Stomach (tissue), 9 donors: ENCODE measurements around the gene DGCR8. TPM values are rescaled to one million over a fixed set of nuclear protein-coding genes. Genes with fewer than 3 reads are reported as not detected.
"Not testable (repeated sequence)": the region's sequence is repeated elsewhere in the genome, so short reads cannot be mapped to it uniquely, and the experiment has no call there.

Experiments used
- DNase-seq, 2 donors: peaks; one replicate each; pipeline versions ENCODE4 v3.0.0 to v3.0.0-alpha.2; 2013 to 2019
- H3K27ac ChIP-seq, 5 donors: fragments of 200-600 bp in 4 of 5; sonication (generic) in 4 of 5; one replicate each; pipeline ENCODE4 v1.5.1; 2013 to 2019; ENCODE audit warnings: mild to moderate bottlenecking in 1 of 5, moderate library complexity in 1 of 5
- H3K27me3 ChIP-seq, 3 donors: fragments of 200-600 bp; sonication (generic); one replicate each; pipeline ENCODE4 v1.5.1; 2017 to 2019; ENCODE audit warnings: mixed run types in 1 of 3
- H3K36me3 ChIP-seq, 4 donors: fragments of 200-600 bp; sonication (generic); 1 replicate in 3 of 4; 2 replicates in 1 of 4; pipeline ENCODE4 v1.5.1; 2016 to 2019
- H3K4me1 ChIP-seq, 4 donors: fragments of 200-600 bp; sonication (generic); one replicate each; pipeline ENCODE4 v1.5.1; 2016 to 2019
- H3K4me3 ChIP-seq, 4 donors: fragments of 200-600 bp; sonication (generic) in 3 of 4; one replicate each; pipeline ENCODE4 v1.5.1; 2016 to 2019; ENCODE audit warnings: mild to moderate bottlenecking in 1 of 4
- H3K9me3 ChIP-seq, 4 donors: fragments of 200-600 bp; sonication (generic); one replicate each; pipeline ENCODE4 v1.5.1; 2016 to 2019
- CTCF ChIP-seq, 7 experiments: fragments of 450-650 bp in 4 of 7; fragments of 200-600 bp in 3 of 7; sonication (generic) in 3 of 7; IDR thresholded peaks; one replicate each; pipeline ENCODE4 v1.5.1; 2016 to 2019; ENCODE audit warnings: antibody characterized with exemption in 7 of 7, control low read depth in 2 of 7, mild to moderate bottlenecking in 1 of 7
- EP300 ChIP-seq: sonication (generic); formaldehyde crosslinking; IDR thresholded peaks from one replicate; pipeline ENCODE4 v1.6.1; 2017; ENCODE audit warnings: antibody characterized with exemption
- POLR2A ChIP-seq, 4 donors: fragments of 450-650 bp; IDR thresholded peaks; one replicate each; pipeline ENCODE4 v1.6.1; 2016; ENCODE audit warnings: antibody characterized with exemption in 4 of 4, control low read depth in 2 of 4, mild to moderate bottlenecking in 1 of 4, moderate library complexity in 1 of 4
- POLR2AphosphoS5 ChIP-seq, 3 donors: sonication (generic); formaldehyde crosslinking; IDR thresholded peaks; one replicate each; pipeline ENCODE4 v1.6.1; 2016; ENCODE audit warnings: antibody characterized with exemption in 3 of 3
- WGBS, 5 donors: extraction: QIAGEN DNeasy Blood & Tissue Kit in 3 of 5; methylation state at CpG; one replicate each; pipeline versions ENCODE4 v1.1.5 to v1.1.7; 2013 to 2018; 5-methylcytosine and 5-hydroxymethylcytosine counted together
- intact Hi-C: fragments of 100-400 bp; cut with DNase I; formaldehyde crosslinking; loops from one replicate; pipeline ENCODE4 v1.15.1; 2023; ENCODE audit warnings: low total_unique reads
- polyA plus RNA-seq, 3 donors: library from polyadenylated mRNA; stranded (reverse); fragments of 200-250 nt; gene quantifications; one replicate each; pipeline ENCODE4 v1.2.3, GENCODE V29; 2013
- small RNA-seq, 4 donors: library from RNA; depleted of rRNA; stranded (forward); fragments of <200 nt; gene quantifications; one replicate each; pipeline ENCODE3, GENCODE V24; 2016
- total RNA-seq, 5 donors: library from RNA; depleted of rRNA; stranded (reverse); fragments of >200 nt; gene quantifications; one replicate each; pipeline versions ENCODE4 v1.1.0 to v1.2.3, GENCODE V29; 2014 to 2016
- donor health status: healthy with polysubstance abuse.
- donor health status: Bipolar disorder and iron deficiency.
- donor health status: healthy.

Gene DGCR8
- total and polyA plus RNA-seq, 8 donors: 7.8 to 55.4 (median 30.6) TPM

GRCh38 chr22:20158391-20159036 is 78.5 kb downstream of the DGCR8 start:
- intact Hi-C loops: loop anchor here (5.0 kb wide), 1 partner anchor 129 kb away; no protein-coding TSS in a partner anchor
- TF ChIP-seq POLR2A (IDR thresholded peaks at IDR 0.05): no peak
- TF ChIP-seq EP300: no peak
- no peak for TF ChIP-seq CTCF (IDR thresholded peaks at IDR 0.05)
- no peak for TF ChIP-seq POLR2AphosphoS5 (IDR thresholded peaks at IDR 0.05)
- WGBS, 5 donors: 43 to 77% (median 70%) methylated on average over 7 to 15 of the region's 15 CpGs

GRCh38 chr22:20159076-20159475 is 79.0 kb downstream of the DGCR8 start:
- intact Hi-C loops: loop anchor here (5.0 kb wide), 1 partner anchor 128 kb away; no protein-coding TSS in a partner anchor
- H3K36me3 ChIP-seq: no peaks in the 10 kb centered on the region
- TF ChIP-seq POLR2AphosphoS5 (IDR thresholded peaks at IDR 0.05) (no peak), EP300 (no peak)

More at GRCh38 chr22:20158391-20159036, 78.5 kb downstream of the DGCR8 start:
- DNase-seq: no peak
- Histone ChIP-seq H3K36me3 (no peaks in the 10 kb centered on the region), H3K9me3 (no peaks in the 10 kb centered on the region), H3K4me1 (peaks cover 0 to 5% (median 2%) of the 10 kb centered on the region in 4 donors), H3K27ac (no peak overlapping the region), H3K4me3 (no peak overlapping the region), H3K27me3 (peaks cover 0 to 65% (median 8%) of the 10 kb centered on the region in 3 donors)

GRCh38 chr22:20159531-20159930 is 79.5 kb downstream of the DGCR8 start:
- H3K27me3 ChIP-seq: peaks cover 0 to 57% (median 8%) of the 10 kb centered on the region in 3 donors
- not testable (repeated sequence) for H3K4me3 ChIP-seq, H3K4me1 ChIP-seq, DNase-seq, H3K9me3 ChIP-seq, H3K36me3 ChIP-seq, H3K27ac ChIP-seq
- WGBS, 5 donors: 71 to 93% (median 82%) methylated on average over 5 to 12 of the region's 14 CpGs
- intact Hi-C loops: loop anchor here (5.0 kb wide), 1 partner anchor 128 kb away; no protein-coding TSS in a partner anchor

More at GRCh38 chr22:20159076-20159475, 79.0 kb downstream of the DGCR8 start:
- peaks cover 0 to 61% (median 8%) of the 10 kb centered on the region in 3 donors for H3K27me3 ChIP-seq
- H3K9me3 ChIP-seq: no peaks in the 10 kb centered on the region
- H3K4me1 ChIP-seq: peaks cover 0 to 5% (median 2%) of the 10 kb centered on the region in 4 donors
- no peak overlapping the region for H3K4me3 ChIP-seq
- DNase-seq: peak in 1 of 2 donors; percentile 55
- no peak overlapping the region for H3K27ac ChIP-seq
- 10 to 32% (median 15%) methylated on average over 5 to 9 of the region's 9 CpGs for whole genome bisulfite sequencing, 5 donors

GRCh38 chr22:20160041-20160440 is 80.0 kb downstream of the DGCR8 start:
- H3K9me3 ChIP-seq: no peaks in the 10 kb centered on the region
- 82 to 89% (median 87%) methylated on average over 10 of the region's 10 CpGs for WGBS, 5 donors
- intact Hi-C loops: no loop called here
- no peaks in the 10 kb centered on the region for H3K36me3 ChIP-seq
- no peak for TF ChIP-seq POLR2AphosphoS5 (IDR thresholded peaks at IDR 0.05)
- no peak for TF ChIP-seq POLR2A (IDR thresholded peaks at IDR 0.05)
- TF ChIP-seq CTCF (IDR thresholded peaks at IDR 0.05): no peak
- TF ChIP-seq EP300: no peak
- no peak overlapping the region for H3K27ac ChIP-seq
- H3K4me3 ChIP-seq: no peak overlapping the region
- no peak for DNase-seq
- H3K4me1 ChIP-seq: peaks cover 0 to 5% (median 2%) of the 10 kb centered on the region in 4 donors
- H3K27me3 ChIP-seq: peaks cover 0 to 52% (median 6%) of the 10 kb centered on the region in 3 donors

Small RNAs within 50 kb of the gene (small RNA-seq; reads per million reads assigned to genes)
- gene MIR185: 2.8 to 9.4 (median 6.4) reads per million in 4 donors
- 0 to 0.14 (median 0) reads per million in 4 donors for gene MIR6816
- gene RF00017: 0 reads per million in 4 donors
- 0 reads per million in 4 donors for gene RF00599

Other genes starting within 250 kb of the DGCR8 start
- 1 to 10 TPM in 2 of 5 donors, under 1 TPM in 2, not detected in 1; 0.29 to 4.1 (median 1.7) TPM for gene GNB1L, start 225.4 kb upstream of the DGCR8 start, total RNA-seq
- gene GNB1L, start 225.4 kb upstream of the DGCR8 start, polyA plus RNA-seq: 1 to 10 TPM; 1.8 to 6.8 (median 3.2) TPM
- 10 to 100 TPM in 2 of 5 donors, 1 to 10 TPM in 3; 1.7 to 28.1 (median 8.7) TPM for gene RTL10, start 225.4 kb upstream of the DGCR8 start, total RNA-seq
- 10 to 100 TPM in 1 of 3 donors, 1 to 10 TPM in 2; 5.2 to 12.1 (median 5.8) TPM for gene RTL10, start 225.4 kb upstream of the DGCR8 start, polyA plus RNA-seq
- 100 to 1,000 TPM in 2 of 5 donors, 10 to 100 TPM in 3; 25.1 to 137 (median 87.9) TPM for gene COMT, start 138.5 kb upstream of the DGCR8 start, total RNA-seq
- gene COMT, start 138.5 kb upstream of the DGCR8 start, polyA plus RNA-seq: 100 to 1,000 TPM; 103 to 174 (median 103) TPM
- 10 to 100 TPM in 4 of 5 donors, 1 to 10 TPM in 1; 6.4 to 59.4 (median 25.3) TPM for gene TXNRD2, start 138.4 kb upstream of the DGCR8 start, total RNA-seq
- 10 to 100 TPM; 35.1 to 69.5 (median 57.7) TPM for gene TXNRD2, start 138.4 kb upstream of the DGCR8 start, polyA plus RNA-seq
- 10 to 100 TPM; 11.2 to 51.3 (median 27.8) TPM for gene ARVCF, start 63.4 kb upstream of the DGCR8 start, total RNA-seq
- 10 to 100 TPM in 2 of 3 donors, 1 to 10 TPM in 1; 3.5 to 15.4 (median 10.2) TPM for gene ARVCF, start 63.4 kb upstream of the DGCR8 start, polyA plus RNA-seq
- 10 to 100 TPM; 18.1 to 38.8 (median 27.2) TPM for gene TANGO2, start 59.1 kb upstream of the DGCR8 start, total RNA-seq
- 10 to 100 TPM; 13.8 to 37.7 (median 26.0) TPM for gene TANGO2, start 59.1 kb upstream of the DGCR8 start, polyA plus RNA-seq
- 100 to 1,000 TPM in 3 of 5 donors, 10 to 100 TPM in 2; 23.9 to 200 (median 127) TPM for gene RANBP1, start 35.9 kb downstream of the DGCR8 start, total RNA-seq
- gene RANBP1, start 35.9 kb downstream of the DGCR8 start, polyA plus RNA-seq: 10 to 100 TPM; 72.8 to 93.5 (median 90.3) TPM
- 100 to 1,000 TPM in 1 of 5 donors, 10 to 100 TPM in 4; 30.5 to 143 (median 89.5) TPM for gene TRMT2A, start 37.0 kb downstream of the DGCR8 start, total RNA-seq
- gene TRMT2A, start 37.0 kb downstream of the DGCR8 start, polyA plus RNA-seq: 10 to 100 TPM; 17.9 to 70.3 (median 33.6) TPM
- 100 to 1,000 TPM in 1 of 5 donors, 10 to 100 TPM in 3, 1 to 10 TPM in 1; 4.2 to 228 (median 23.6) TPM for gene ZDHHC8, start 51.6 kb downstream of the DGCR8 start, total RNA-seq
- gene ZDHHC8, start 51.6 kb downstream of the DGCR8 start, polyA plus RNA-seq: 10 to 100 TPM in 1 of 3 donors, 1 to 10 TPM in 2; 3.2 to 22.8 (median 9.7) TPM
- gene CCDC188, start 70.8 kb downstream of the DGCR8 start, total RNA-seq: 10 to 100 TPM in 1 of 5 donors, 1 to 10 TPM in 1, under 1 TPM in 2, not detected in 1; 0.37 to 40.8 (median 2.1) TPM
- gene CCDC188, start 70.8 kb downstream of the DGCR8 start, polyA plus RNA-seq: 1 to 10 TPM in 1 of 3 donors, under 1 TPM in 2; 0.10 to 2.7 (median 0.76) TPM
- gene RTN4R, start 188.1 kb downstream of the DGCR8 start, total RNA-seq: 1 to 10 TPM in 1 of 5 donors, under 1 TPM in 1, not detected in 3; 0.92 to 1.7 TPM
- 1 to 10 TPM; 1.4 to 2.2 (median 2.0) TPM for gene RTN4R, start 188.1 kb downstream of the DGCR8 start, polyA plus RNA-seq
- gene DGCR6L, start 239.8 kb downstream of the DGCR8 start, total RNA-seq: 100 to 1,000 TPM in 1 of 5 donors, 10 to 100 TPM in 4; 21.4 to 148 (median 46.1) TPM
- gene DGCR6L, start 239.8 kb downstream of the DGCR8 start, polyA plus RNA-seq: 10 to 100 TPM; 81.5 to 88.3 (median 83.3) TPM